ENCODE data around the gene KLF3. TPM values are rescaled to one million over a fixed set of nuclear protein-coding genes. Genes with fewer than 3 reads are reported as not detected.

The KLF3 gene
- total RNA-seq, 1 donor from 2014 or later, result 80.8 TPM

DNA sequence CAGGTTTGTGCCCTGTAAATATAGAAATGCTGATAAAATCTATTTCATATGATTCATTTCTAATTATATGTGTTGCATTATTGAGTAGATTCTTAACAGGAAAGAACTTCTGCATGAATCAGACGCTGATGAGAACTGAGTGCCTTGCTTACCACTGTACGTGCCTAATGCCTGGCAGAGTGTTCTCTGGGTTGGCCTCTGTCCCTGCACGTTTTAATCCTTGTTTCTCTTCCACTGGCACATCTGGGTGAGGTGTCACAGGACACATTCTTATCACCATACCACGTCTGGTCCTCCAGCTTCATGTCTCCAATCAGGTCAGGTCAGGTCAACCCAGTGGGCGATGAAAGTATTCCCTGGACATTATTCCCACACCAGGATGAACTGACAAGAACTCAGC is 53.6 kb downstream of the KLF3 start:
- ATAC-seq (no peak), DNase-seq (ENCODE audit: low spot score) (no peak)
- intact Hi-C loops (cut with DNase I), result no loop called here

DNA sequence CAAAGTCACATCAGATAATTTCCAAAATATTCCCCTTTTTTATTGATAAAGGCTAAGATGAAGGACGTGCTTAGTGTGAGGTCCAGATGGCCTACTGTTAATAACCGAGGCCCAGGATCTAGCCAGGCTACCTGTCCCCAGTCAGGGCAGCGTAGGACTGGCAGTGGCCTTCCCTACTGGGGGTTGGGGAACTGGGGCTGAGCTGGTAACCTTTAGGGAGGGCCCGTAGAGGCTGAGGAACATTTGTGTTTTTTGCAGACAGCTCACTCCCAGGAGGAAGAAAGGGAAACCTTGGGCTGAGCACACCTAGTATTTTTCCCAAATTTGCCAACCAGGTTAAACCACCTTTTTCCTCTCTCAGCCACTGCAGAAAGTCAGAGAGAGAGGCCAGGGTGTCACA is 59.1 kb downstream of the KLF3 start:
- intact Hi-C loops (cut with DNase I), result no loop called here
- no peak for DNase-seq (ENCODE audit: low spot score)
- ATAC-seq, result no peak

GRCh38 chr4:38723726-38724474 is 59.9 kb downstream of the KLF3 start:
- no peak for ATAC-seq
- intact Hi-C loops (cut with DNase I), result no loop called here
- DNase-seq (ENCODE audit: low spot score), result no peak

DNA sequence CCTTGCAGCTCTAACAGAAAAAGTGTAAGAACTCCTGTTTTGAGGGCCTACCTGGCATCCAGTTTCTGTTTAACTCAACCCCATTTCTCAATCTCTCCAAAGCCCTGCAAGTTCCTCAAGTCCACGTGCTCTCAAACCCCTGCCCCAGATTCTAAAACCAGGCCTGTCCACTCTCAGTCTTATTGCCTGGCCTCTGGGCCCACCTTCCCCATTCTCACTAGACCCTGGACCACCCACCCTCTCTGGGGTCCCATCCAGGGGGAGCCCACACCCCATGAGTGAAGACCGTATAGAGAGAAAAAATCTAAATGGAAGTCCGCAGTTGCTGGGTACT is 60.4 kb downstream of the KLF3 start:
- DNase-seq (ENCODE audit: low spot score) (no peak), ATAC-seq (no peak)
- intact Hi-C loops (cut with DNase I), result no loop called here

DNA sequence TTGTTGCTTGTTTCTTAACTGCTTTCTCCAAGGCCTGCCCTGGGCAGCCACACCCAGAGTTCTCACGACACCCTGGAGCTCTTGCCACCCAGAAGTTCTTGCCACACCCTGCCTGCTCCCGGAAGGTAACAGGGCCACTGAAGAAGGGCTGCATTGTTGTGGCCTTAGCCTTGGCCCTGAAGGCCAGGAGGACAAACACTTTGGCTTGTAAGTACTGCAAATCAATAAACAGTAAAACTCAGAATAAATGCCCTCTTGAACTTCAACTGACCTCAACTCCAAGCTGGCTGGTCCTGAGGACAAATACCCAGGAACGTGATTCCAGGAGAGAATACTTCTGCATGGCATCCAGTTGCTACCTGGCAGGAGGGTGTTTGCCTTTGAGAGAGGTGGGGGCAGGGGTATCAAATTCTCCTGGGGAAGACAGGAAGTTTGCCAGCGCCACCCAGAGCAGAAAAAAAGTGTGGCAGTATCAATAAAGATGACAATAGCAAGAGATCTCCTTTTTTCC is 64.7 kb downstream of the KLF3 start:
- no peak for ATAC-seq

GRCh38 chr4:38730493-38730829 is 66.5 kb downstream of the KLF3 start:
- intact Hi-C loops (cut with DNase I), result loop anchor here (5.0 to 10.0 kb wide), 2 partner anchors 56 to 548 kb away; no protein-coding TSS in a partner anchor
- DNase-seq (ENCODE audit: low spot score) (no peak), ATAC-seq (no peak)

More for the DNA sequence above, 64.7 kb downstream of the KLF3 start:
- DNase-seq (ENCODE audit: low spot score), result no peak
- intact Hi-C loops (cut with DNase I), result no loop called here

DNA sequence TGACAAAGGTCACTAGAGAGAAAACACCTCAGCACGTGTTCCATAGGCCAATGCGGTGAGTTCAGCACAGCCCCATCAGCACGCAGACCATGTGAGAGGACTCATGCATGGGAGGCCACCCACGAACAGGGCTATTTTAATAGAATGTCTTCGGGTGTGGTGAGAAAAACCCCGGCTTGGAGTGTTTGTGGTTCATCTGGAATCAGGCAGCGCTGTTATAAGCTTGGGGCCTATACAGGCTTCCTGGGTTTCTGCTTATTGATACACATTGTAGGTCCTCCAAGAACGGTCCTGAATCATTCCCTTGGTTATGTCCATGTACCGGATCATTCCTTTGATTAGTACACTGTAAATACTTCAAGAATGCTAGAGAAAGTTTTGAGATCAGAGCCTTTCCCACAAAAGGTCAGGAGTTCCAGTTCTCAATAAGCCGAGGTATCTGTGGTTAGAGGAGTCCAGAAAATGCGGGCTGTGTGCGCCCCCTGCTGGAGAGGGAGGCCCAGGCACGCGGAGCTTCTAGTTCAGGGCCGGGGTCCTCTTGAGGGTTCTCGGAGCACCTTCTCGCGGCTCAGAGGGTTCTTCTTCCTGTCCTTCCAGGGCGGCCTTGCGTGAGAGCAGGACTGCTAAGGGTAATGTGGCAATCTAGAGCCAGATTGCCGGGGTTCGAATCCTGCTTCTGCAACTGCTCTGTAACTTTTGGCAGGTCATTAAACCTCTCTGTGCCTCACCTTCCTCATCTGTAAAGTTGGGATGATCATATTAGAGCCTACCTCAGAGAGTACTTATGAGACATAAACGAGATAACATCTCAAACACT is 67.0 kb downstream of the KLF3 start:
- intact Hi-C loops (cut with DNase I), result loop anchor here (5.0 to 10.0 kb wide), 2 partner anchors 56 to 549 kb away; no protein-coding TSS in a partner anchor
- DNase-seq (ENCODE audit: low spot score), result peak; percentile 94
- ATAC-seq, result peak; percentile 94

DNA sequence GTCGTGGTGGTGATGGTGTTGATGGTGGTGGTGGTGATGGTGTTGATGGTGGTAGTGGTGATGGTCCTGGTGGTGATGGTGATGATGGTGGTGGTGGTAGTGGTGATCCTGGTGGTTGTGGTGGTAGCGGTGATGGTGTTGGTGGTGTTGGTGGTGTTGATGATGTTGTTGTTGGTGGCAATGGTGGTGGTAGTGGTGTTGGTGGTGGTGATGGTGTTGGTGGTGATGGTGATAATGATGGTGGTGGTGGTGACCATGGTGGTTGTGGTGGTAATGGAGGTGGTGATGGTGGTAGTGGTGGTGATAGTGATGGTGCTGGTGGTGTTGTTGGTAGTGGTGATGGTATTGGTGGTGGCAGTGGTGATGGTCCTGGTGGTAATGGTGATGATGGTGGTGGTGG is 69.7 kb downstream of the KLF3 start:
- ATAC-seq (no peak), DNase-seq (ENCODE audit: low spot score) (no peak)
- intact Hi-C loops (cut with DNase I), result loop anchor here (5.0 to 10.0 kb wide), 2 partner anchors 59 to 551 kb away; no protein-coding TSS in a partner anchor

- ATAC-seq (no peak), DNase-seq (ENCODE audit: low spot score) (no peak)
- intact Hi-C loops (cut with DNase I), result loop anchor here (5.0 to 10.0 kb wide), 2 partner anchors 60 to 552 kb away; no protein-coding TSS in a partner anchor
Observed at GRCh38 chr4:38734446-38734845, 70.4 kb downstream of the KLF3 start.

DNA sequence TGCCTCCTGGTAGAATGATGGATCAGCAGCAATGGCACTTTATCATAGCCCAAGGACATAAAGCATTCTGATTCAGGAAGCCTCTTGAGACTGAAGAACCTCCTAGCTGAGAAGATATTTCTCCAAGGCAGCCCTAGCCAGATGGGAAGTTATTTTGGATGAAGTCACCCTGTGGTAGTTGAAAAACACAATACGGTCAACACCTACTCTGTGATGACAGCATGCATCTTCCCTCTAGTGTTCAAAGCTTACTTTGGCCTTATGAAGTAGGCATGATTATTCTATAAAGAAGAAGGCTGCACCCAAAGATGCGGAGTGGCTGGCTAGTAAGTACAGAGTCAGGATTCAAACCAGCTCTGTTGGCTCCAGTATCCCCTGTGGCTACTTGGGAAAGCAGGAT is 70.9 kb downstream of the KLF3 start:
- DNase-seq (ENCODE audit: low spot score), result no peak
- intact Hi-C loops (cut with DNase I), result loop anchor here (5.0 to 10.0 kb wide), 2 partner anchors 60 to 553 kb away; no protein-coding TSS in a partner anchor
- ATAC-seq, result no peak

DNA sequence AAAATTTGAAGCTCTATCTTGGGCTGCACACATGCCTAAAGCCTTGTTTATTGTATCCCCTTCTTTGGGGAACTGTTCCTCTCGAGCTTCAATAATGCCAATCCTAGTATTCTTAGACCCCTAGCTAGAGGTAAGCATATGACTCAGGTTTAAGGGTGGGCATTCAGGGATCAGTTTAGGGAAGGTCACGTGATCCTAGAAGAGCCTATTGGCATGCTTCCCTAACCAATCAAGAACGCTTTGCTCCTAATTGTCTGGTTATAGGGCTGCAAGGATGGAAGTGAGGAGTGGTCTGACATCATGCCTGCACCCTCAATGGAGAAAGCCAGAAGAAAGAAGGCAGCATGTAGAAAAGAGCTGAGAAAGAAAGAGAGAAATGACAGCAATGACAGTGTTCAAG is 71.9 kb downstream of the KLF3 start:
- DNase-seq (ENCODE audit: low spot score) (no peak), ATAC-seq (no peak)
- intact Hi-C loops (cut with DNase I), result loop anchor here (10.0 kb wide), 1 partner anchor 61 kb away; no protein-coding TSS in a partner anchor

- DNase-seq (ENCODE audit: low spot score), result no peak
- no peak for ATAC-seq
- intact Hi-C loops (cut with DNase I), result loop anchor here (10.0 kb wide), 1 partner anchor 64 kb away; no protein-coding TSS in a partner anchor
Observed at GRCh38 chr4:38738940-38739803, 75.2 kb downstream of the KLF3 start.

DNA sequence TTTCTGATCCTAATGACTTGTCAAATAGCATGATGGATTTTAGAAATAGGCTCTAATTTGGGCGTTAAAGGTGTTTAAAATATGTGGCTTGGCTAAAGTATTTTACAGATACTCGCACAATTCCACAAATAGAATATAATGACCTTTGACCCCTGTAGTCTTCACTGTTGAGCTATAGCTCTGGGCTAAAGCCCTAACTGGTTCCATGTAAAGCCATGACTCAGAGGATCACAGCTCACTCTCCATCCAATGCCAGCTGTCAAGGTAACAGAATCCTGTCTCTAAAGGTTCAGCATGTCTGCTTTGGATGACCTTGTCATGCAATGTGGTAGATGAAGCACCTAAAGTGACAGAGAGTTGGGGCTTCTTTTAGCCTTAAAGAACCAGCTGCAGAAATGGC is 76.3 kb downstream of the KLF3 start:
- intact Hi-C loops (cut with DNase I), result no loop called here
- no peak for ATAC-seq
- no peak for DNase-seq (ENCODE audit: low spot score)

DNA sequence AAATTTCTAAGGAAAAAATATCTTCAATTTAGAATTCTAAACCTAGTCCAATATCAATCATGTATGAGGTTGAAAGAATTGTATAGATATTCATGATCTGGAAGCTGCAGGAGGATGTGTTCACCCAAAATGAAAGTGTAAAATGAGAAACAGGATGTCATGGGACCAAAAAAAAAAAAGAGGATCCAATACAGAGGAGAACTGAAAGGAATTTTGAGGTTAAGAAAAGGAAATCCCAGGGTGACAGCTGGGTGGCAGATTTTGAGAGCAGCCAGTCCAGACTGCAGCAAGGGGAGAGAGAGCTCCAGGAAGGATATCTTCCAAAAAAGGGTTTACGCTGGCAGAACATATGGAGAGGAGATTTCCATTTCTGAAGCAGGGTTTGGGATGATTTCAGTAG is 79.9 kb downstream of the KLF3 start:
- ATAC-seq (peak; percentile 68), DNase-seq (ENCODE audit: low spot score) (no peak)
- intact Hi-C loops (cut with DNase I), result no loop called here

- intact Hi-C loops (cut with DNase I), result no loop called here
- ATAC-seq (no peak), DNase-seq (ENCODE audit: low spot score) (no peak)
Observed at GRCh38 chr4:38745881-38746280, 81.9 kb downstream of the KLF3 start.

DNA sequence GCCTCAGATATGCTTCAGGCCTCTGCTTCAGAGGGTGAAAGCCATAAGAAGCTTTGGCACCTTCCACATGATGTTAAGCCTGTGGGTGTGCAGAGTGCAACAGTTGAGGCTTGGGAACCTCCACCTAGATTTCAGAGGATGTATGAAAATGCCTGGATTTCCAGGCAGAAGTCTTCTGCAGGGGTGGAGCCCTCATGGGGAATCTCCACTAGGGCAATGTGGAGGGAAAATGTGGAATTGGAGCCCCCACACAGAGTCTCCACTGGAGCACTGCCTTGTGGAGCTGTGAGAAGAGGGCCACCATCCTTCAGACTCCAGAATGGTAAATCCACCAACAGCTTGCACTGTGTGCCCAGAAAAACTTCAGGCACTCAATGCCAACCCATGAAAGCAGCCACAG is 83.6 kb downstream of the KLF3 start:
- intact Hi-C loops (cut with DNase I), result no loop called here
- DNase-seq (ENCODE audit: low spot score), result no peak
- ATAC-seq, result no peak

- DNase-seq (ENCODE audit: low spot score) (no peak), ATAC-seq (no peak)
- intact Hi-C loops (cut with DNase I), result no loop called here
Observed at GRCh38 chr4:38749336-38749735, 85.3 kb downstream of the KLF3 start.
